Pancreas (tissue), 10 donors: ENCODE results near the gene EHBP1. TPM values are rescaled to one million over a fixed set of nuclear protein-coding genes. Genes with fewer than 3 reads are reported as not detected.

Source experiments
- ATAC-seq, 4 donors: fragments of 200-7000 bp; cut with Tn5 transposase; one replicate each; pipeline versions ENCODE4 v1.8.0 to v1.9.1; 2020; ENCODE audit warnings: mild to moderate bottlenecking in 4 of 4, moderate library complexity in 4 of 4
- DNase-seq, 6 donors: peaks; one replicate each; pipeline ENCODE4 v3.0.0-alpha.2; 2020
- FAIRE-seq: peaks from 2 replicates; lab custom pipeline; 2012; peaks lifted over from hg19 to GRCh38; lab: Jason Lieb, UNC
- H3K27ac ChIP-seq, 4 donors: fragments of 200-600 bp; sonication (generic); 1 replicate in 3 of 4; 2 replicates in 1 of 4; pipeline versions ENCODE4 v1.5.0 to v1.8.0; 2020
- H3K27me3 ChIP-seq, 4 donors: fragments of 200-600 bp; one replicate each; pipeline ENCODE4 v1.8.0; 2021
- H3K36me3 ChIP-seq, 3 donors: fragments of 200-600 bp; sonication (generic) in 1 of 3; one replicate each; pipeline versions ENCODE4 v1.5.0 to v1.8.0; 2020 to 2021
- H3K4me1 ChIP-seq, 3 donors: fragments of 200-600 bp; one replicate each; pipeline ENCODE4 v1.8.0; 2021
- H3K4me3 ChIP-seq, 4 donors: fragments of 200-600 bp; sonication (generic) in 2 of 4; one replicate each; pipeline versions ENCODE4 v1.5.0 to v1.8.0; 2020 to 2021
- H3K9me3 ChIP-seq, 4 donors: fragments of 200-600 bp; one replicate each; pipeline ENCODE4 v1.8.0; 2021
- CTCF ChIP-seq, 4 donors: fragments of 200-600 bp; sonication (generic) in 3 of 4; IDR thresholded peaks; one replicate each; pipeline versions ENCODE4 v1.5.0 to v1.8.0; 2021; ENCODE audit warnings: antibody characterized with exemption in 4 of 4
- WGBS, 2 donors: extraction: QIAGEN DNeasy Blood & Tissue Kit; methylation state at CpG; one replicate each; pipeline ENCODE4 v1.1.7; 2013; 5-methylcytosine and 5-hydroxymethylcytosine counted together
- intact Hi-C, 3 donors: fragments of 100-400 bp; cut with DNase I; formaldehyde crosslinking; loops; one replicate each; pipeline versions ENCODE4 v1.11.1 to v1.14.2; 2022
- polyA plus RNA-seq, 2 donors: library from polyadenylated mRNA; stranded (reverse); fragments of 200-250 nt; gene quantifications; one replicate each; pipeline ENCODE4 v1.2.3, GENCODE V29; 2013
- total RNA-seq, 6 donors: library from RNA; stranded (reverse); fragmentation: NEBNext Ultra II Directional in 4 of 6; extraction: Animal tissue kit (Norgen Biotek cat#: 25700) in 4 of 6; gene quantifications; one replicate each; pipeline versions ENCODE4 v1.2.1 to v1.2.4, GENCODE V29; 2021 to 2023
- donor health status: healthy with polysubstance abuse.
- donor health status: DM: no; HTN: no; CAD: no; lungs with moderate emphysema.
- donor health status: DM: no; HTN: no; CAD: no.
- donor health status: control.
- donor health status: control.
- donor health status: Bipolar disorder and iron deficiency.
- donor health status: DM: yes; HTN: yes; CAD: no.
- donor health status: DM: no; HTN: no; CAD: no.
- donor health status: DM: no; HTN: no; CAD: no.
- donor health status: DM: yes; HTN: yes; CAD: no.

Gene EHBP1
- total and polyA plus RNA-seq, 8 donors: 7.1 to 34.6 (median 21.1) TPM

DNA sequence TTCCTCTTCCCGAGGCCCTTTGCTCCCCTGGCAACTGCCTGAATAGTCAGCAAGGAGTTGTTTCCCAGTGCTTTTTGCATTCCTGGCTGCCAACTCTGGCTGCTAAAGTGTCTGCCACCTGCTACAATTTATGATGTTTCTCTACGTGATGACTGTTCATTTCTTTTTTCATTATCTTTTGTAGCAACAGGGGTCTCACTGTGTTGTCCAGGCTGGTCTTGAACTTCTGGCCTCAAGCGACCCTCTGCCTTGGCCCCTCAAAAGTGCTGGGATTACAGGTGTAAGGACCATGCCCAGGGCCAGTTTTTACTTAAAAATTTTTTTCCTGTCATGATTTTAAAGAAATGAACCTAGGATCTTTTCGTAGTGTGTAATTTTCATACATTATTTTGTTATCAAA is 11.3 kb downstream of the EHBP1 start:
- DNase-seq (no peak), FAIRE-seq (no peak), ATAC-seq (no peak)
- H3K4me3 ChIP-seq: no peak overlapping the region
- H3K27me3 ChIP-seq: no peaks in the 10 kb centered on the region
- H3K36me3 ChIP-seq: no peaks in the 10 kb centered on the region
- no peaks in the 10 kb centered on the region for H3K9me3 ChIP-seq
- no peak for TF ChIP-seq CTCF (IDR thresholded peaks at IDR 0.05)
- intact Hi-C loops: no loop called here
- 80 to 81% methylated on average over 4 of the region's 4 CpGs for WGBS, 2 donors
- peaks cover 0 to 7% (median 0%) of the 10 kb centered on the region in 3 donors for H3K4me1 ChIP-seq
- H3K27ac ChIP-seq: no peak overlapping the region

DNA sequence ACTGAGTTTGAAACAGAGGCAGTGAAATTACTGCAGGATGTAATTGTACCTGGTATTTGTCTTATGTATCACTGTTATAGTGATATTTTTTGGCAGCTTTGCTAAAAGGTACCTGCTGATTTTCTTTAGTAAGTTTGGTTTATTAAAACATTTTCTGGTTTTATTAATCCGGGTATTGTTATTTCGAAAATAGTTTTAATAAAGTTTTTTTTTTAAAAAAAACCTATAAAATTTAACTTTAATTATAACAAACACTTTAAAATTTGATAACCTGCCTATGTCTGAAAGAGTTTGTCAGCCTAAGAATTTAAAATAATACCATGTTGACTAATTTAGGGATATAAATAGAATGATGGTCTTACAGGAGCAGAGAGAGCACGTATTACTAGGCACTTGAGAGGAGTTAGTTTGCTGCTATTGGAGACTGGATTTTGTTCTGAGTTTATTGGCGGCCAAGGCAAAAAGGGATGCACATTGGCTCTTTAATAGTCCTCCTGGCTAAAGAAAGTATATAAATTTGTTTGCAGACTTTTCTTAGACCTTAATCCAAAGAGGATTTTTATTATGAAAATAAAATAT is 12.1 kb downstream of the EHBP1 start:
- Histone ChIP-seq H3K4me3 (no peak overlapping the region), H3K9me3 (no peaks in the 10 kb centered on the region), H3K36me3 (no peaks in the 10 kb centered on the region), H3K27me3 (no peaks in the 10 kb centered on the region), H3K4me1 (peaks cover 0 to 7% (median 0%) of the 10 kb centered on the region in 3 donors), H3K27ac (no peak overlapping the region)
- FAIRE-seq: no peak
- DNase-seq: no peak
- ATAC-seq: no peak
- intact Hi-C loops: no loop called here
- 93 to 97% methylated on average over 4 of the region's 4 CpGs for WGBS, 2 donors
- TF ChIP-seq CTCF (IDR thresholded peaks at IDR 0.05): no peak

- H3K27me3 ChIP-seq: no peaks in the 10 kb centered on the region
- H3K9me3 ChIP-seq: no peaks in the 10 kb centered on the region
- no peak for FAIRE-seq
- intact Hi-C loops: no loop called here
- TF ChIP-seq CTCF (IDR thresholded peaks at IDR 0.05): no peak
- no peaks in the 10 kb centered on the region for H3K36me3 ChIP-seq
- no peak for ATAC-seq
- no peak overlapping the region for H3K4me3 ChIP-seq
- no peak for DNase-seq
- 94 to 98% methylated on average over 2 of the region's 2 CpGs for WGBS, 2 donors
- no peak overlapping the region for H3K27ac ChIP-seq
- H3K4me1 ChIP-seq: peaks cover 0 to 7% (median 0%) of the 10 kb centered on the region in 3 donors
These were observed 12.8 kb downstream of the EHBP1 start for GRCh38 chr2:62718225-62718822.

DNA sequence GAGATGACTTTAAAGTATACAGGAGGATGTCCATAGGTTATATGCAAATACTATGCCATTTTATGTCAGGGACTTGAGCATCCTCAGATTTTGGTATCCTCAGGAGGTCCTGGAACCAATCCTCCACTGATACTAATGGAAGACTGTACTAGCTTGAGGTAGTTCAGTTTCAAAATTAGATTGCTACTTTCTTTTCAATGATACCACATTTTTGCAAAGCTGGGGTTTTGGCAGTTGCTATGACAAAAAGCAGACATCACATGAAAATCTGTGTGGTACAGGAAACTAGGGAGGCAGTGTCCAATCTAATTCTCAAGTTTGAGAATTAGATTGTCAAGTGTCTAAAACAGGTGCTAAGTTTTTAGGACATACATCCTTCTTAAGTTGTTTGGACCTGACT is 14.2 kb downstream of the EHBP1 start:
- FAIRE-seq: no peak

More for the DNA sequence above, 14.2 kb downstream of the EHBP1 start:
- ATAC-seq: no peak
- no peaks in the 10 kb centered on the region for H3K4me1 ChIP-seq
- H3K27ac ChIP-seq: no peak overlapping the region
- no peak for TF ChIP-seq CTCF (IDR thresholded peaks at IDR 0.05)
- H3K9me3 ChIP-seq: no peaks in the 10 kb centered on the region
- H3K4me3 ChIP-seq: no peak overlapping the region
- no peak for DNase-seq
- intact Hi-C loops: no loop called here
- H3K36me3 ChIP-seq: no peaks in the 10 kb centered on the region
- no peaks in the 10 kb centered on the region for H3K27me3 ChIP-seq
